GM18502 (cell line): ENCODE measurements around the gene MID1.

Source experiments
- ATAC-seq: cut with Tn5 transposase; IDR thresholded peaks from one replicate; pipeline ENCODE4 v1.9.1; 2021; ENCODE audit warnings: mild to moderate bottlenecking; ENCODE audit not compliant: unreplicated experiment, poor library complexity

The MID1 gene

GRCh38 chrX:10538831-10539230 is 81.6 kb downstream of the MID1 start:
- ATAC-seq: no peak

- no peak for ATAC-seq
Measured at GRCh38 chrX:10537308-10537707, 83.1 kb downstream of the MID1 start.

- no peak for ATAC-seq
Measured at GRCh38 chrX:10536744-10537143, 83.6 kb downstream of the MID1 start.

GRCh38 chrX:10534611-10535010 is 85.8 kb downstream of the MID1 start:
- no peak for ATAC-seq

DNA sequence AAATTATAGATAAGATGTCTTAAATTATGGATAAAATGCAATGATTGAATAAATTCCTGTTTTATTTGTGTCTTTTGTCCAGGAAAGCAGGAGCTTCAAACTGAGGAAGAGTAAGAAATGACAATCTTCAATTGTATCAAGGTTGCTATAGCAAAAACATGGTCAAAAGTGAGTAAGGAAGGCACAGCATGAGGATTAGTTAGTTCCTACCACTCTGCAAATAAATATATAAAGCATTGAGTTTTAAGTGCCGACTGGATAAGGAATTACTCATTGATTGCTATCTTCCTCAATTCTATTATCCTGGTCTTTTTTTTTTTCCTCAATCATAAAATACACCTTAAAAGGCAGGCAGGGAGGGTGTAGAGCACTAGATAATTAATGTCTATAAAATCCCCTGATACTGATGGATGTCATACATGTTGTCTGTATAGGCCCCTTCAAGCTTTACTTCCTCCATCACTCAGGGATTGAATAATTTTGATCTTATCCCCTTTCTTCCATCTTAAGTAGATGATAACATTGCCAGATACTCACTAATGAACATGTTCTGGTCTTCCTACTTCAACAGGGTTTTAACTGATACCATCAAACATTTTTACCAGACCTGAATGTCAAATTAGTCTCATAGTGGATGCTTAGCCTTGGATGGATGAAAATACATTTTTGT is 86.6 kb downstream of the MID1 start:
- no peak for ATAC-seq

DNA sequence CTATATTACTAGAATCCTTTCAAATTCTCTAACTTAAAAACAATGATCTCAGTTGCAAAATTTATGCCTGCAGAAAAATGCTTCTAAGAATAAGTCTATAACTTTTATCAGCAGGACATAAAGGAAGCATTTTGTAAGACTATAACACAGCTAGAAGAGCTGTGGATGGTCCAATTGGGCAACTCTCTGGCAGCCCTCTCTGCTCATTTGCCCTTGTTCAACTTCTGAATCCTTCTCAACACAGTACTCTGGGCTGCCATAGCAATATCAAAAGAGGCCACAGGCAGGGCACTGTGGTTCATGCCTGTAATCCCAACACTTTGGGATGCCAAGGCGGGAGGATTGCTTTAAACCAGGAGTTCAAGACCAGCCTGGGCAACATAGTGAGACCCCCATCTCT is 88.5 kb downstream of the MID1 start:
- no peak for ATAC-seq

DNA sequence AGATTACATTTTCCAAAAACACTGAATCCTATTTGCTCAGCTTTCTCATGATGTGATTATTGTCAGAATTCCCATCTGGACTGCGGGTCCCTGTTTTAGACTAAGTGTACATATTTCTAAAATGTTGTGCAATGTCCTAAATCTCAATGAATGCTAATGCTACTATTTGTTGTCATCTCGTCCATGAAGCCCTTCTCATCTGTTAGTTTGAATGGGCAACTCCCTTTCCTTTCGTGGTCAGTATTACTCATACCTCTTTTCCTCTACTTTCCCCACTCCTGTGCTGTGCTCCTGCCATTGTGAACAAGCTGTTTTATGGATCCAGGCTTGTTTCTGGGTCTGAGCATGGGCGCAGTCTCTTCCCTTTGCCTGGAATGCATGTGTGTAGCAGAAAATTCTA is 91.0 kb downstream of the MID1 start:
- ATAC-seq: no peak

DNA sequence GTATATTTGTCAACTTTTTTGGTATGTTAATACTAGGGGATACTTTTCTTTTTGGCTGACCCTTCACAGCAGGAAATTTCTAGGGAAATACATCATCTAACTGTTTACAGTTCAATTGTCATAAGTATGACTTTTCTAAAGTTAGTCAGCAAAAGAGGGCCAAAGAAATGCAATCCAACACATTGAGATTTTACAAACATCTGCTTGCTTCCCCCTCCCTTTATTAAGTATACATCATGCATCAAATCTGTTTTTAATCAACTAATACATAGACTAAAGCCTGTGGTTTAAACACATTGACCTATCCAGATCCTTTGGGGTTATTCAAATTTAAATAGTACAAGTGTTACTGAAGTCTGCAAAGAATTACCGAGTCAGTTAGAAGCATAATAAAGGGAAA is 93.9 kb downstream of the MID1 start:
- no peak for ATAC-seq

- no peak for ATAC-seq
Measured at GRCh38 chrX:10525381-10526120, 94.8 kb downstream of the MID1 start.

- no peak for ATAC-seq
Measured at GRCh38 chrX:10524578-10524977, 95.8 kb downstream of the MID1 start.

- ATAC-seq: no peak
Measured at GRCh38 chrX:10519761-10520160, 100.6 kb downstream of the MID1 start.

DNA sequence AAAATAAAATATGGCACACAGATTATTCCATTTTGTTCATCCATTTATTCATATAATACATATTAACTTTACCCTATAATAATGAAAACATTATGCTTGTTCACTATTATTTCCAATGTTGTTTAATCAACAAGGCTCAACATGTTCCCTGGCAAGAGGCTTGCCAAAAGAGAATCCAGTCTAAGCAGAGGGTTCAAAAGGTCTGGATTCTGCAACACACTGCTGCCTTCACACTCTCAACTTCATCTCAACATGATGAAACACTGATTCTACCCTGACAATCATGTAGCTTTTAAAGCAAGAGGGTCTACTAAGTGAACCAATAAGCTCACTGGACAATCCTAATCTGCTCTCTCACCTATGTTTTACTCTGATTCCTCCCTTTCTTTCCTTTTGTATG is 101.1 kb downstream of the MID1 start:
- no peak for ATAC-seq

GRCh38 chrX:10518073-10518472 is 102.3 kb downstream of the MID1 start:
- no peak for ATAC-seq

DNA sequence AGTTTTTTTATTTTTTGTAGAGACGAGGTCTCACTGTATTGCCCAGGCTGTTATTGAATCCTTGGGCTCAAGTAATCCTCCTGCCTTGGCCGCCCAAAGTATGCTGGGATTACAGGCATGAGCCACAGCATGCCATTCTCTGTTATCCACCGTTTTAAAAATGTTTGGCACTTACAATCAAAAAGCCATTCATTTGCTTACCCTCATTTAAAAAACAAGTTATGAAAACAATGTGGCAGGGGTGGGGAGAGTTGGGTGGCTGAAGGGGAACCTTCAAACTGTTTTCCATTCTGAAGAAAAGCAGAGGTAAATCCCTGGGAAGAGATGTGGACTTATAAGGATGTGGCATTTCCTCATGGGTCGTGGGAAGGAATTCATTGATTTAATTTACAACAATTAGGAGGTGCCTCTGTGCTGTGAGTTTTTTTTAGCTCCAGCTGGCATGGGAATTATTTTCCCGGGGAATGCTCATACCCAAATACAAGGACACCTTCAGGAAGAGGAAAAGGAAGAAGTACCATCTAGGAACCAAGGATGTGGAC is 103.5 kb downstream of the MID1 start:
- ATAC-seq: no peak

- ATAC-seq: no peak
Measured at GRCh38 chrX:10514891-10515290, 105.5 kb downstream of the MID1 start.

GRCh38 chrX:10513974-10514373 is 106.4 kb downstream of the MID1 start:
- ATAC-seq: no peak

DNA sequence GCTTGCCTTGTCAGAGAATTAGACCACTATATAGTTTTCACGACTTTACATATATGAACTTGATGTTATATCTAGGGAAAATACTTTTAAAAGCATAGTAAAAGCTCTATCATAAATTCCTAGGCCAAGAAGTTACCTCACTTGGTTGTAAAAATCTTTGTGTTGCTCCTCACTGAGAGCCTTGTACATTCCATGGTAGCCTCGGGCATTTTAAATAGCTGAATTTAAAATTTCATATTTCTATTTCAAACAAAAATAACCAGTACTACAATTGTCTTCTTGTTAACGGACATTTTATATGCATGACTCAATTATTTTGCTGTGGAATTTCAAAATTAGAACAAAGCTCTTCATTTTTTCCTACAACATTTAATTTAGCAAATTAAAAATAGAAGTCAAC is 107.6 kb downstream of the MID1 start:
- ATAC-seq: no peak

GRCh38 chrX:10512258-10512657 is 108.1 kb downstream of the MID1 start:
- ATAC-seq: no peak

DNA sequence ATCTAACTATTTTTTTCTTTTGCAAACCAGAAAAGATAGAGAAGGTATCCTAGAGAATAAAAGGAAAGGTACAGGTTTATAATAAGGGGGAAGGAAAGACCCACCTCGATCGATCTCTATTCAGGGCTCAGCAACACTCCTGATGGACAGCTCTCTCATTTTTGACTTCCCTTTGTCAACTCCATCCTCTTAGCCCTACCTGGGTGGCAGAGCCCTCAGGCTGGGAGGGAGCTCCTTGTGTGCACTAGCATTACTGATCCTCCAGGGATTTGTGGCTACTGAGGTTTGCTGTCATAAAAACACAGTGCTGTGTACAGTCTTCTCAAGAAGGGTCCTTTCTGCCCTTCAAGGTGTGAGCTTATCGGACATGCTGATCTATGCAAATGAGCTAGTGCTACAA is 111.0 kb downstream of the MID1 start:
- ATAC-seq: no peak

DNA sequence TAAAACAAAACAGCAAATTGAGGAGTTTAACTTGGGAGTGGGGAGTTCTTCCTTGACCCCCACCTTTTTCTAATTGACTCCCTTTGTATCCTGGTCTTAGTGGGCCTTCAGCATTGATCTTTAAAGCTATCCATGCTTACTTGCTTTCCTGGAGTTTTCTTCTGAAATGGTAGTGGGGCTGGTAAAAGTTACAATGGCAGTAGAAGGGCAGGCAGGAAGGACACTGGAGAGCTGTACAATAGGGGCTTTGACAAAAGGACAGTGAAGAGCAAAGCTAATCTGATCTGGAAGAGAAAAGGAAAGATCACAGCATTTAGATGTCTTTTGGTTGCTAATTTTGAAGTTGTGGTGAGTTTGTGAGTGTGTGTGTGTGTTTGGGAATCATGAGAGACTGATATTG is 111.5 kb downstream of the MID1 start:
- no peak for ATAC-seq

DNA sequence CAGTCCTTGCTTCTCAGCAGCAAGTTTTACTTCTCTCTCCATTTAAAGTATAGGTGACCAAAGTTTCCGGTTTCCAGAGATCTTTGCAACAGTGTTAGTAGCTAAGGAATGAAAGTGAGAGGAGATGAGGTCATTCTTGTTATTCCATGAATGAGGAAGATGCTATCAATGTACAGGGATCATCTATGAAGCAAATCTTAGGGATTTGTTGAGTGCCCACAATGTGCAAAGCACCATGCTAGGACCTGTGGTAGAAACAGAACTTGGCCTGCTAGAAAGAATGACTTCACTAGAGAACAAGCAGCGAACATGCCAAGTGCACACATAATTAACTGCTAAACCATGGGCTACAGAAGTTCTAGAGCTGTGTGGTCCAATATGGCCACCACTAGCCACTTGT is 112.5 kb downstream of the MID1 start:
- no peak for ATAC-seq

GRCh38 chrX:10507181-10507580 is 113.2 kb downstream of the MID1 start:
- no peak for ATAC-seq
